ENCODE data around the gene MTA1.
A peak's percentile ranks its signal among the peaks of the same experiment; 100 is the strongest.

MTA1 gene

GRCh38 chr14:105422695-105423487 is 3.3 kb downstream of the MTA1 start:
- DNase-seq (ENCODE audit: low read depth, low spot score) = peak; percentile 60

GRCh38 chr14:105423488-105424195 is 4.0 kb downstream of the MTA1 start:
- DNase-seq (ENCODE audit: low read depth, low spot score) = no peak

- no peak for DNase-seq (ENCODE audit: low read depth, low spot score)
Observed at GRCh38 chr14:105424861-105425260, 5.2 kb downstream of the MTA1 start.

GRCh38 chr14:105425823-105426247 is 6.2 kb downstream of the MTA1 start:
- no peak for DNase-seq (ENCODE audit: low read depth, low spot score)

- no peak for DNase-seq (ENCODE audit: low read depth, low spot score)
Observed at GRCh38 chr14:105426416-105427130, 6.9 kb downstream of the MTA1 start.

GRCh38 chr14:105427412-105427811 is 7.8 kb downstream of the MTA1 start:
- DNase-seq (ENCODE audit: low read depth, low spot score) = no peak

- DNase-seq (ENCODE audit: low read depth, low spot score) = no peak
Observed at GRCh38 chr14:105427936-105428485, 8.4 kb downstream of the MTA1 start.

GRCh38 chr14:105430042-105430441 is 10.4 kb downstream of the MTA1 start:
- DNase-seq (ENCODE audit: low read depth, low spot score) = no peak

- no peak for DNase-seq (ENCODE audit: low read depth, low spot score)
Observed at GRCh38 chr14:105430565-105430964, 10.9 kb downstream of the MTA1 start.

GRCh38 chr14:105431256-105431655 is 11.6 kb downstream of the MTA1 start:
- no peak for DNase-seq (ENCODE audit: low read depth, low spot score)

- no peak for DNase-seq (ENCODE audit: low read depth, low spot score)
Observed at GRCh38 chr14:105432657-105433056, 13.0 kb downstream of the MTA1 start.

- DNase-seq (ENCODE audit: low read depth, low spot score) = peak; percentile 60
Observed at GRCh38 chr14:105433161-105433605, 13.6 kb downstream of the MTA1 start.

- DNase-seq (ENCODE audit: low read depth, low spot score) = no peak
Observed at GRCh38 chr14:105436402-105436801, 16.8 kb downstream of the MTA1 start.

GRCh38 chr14:105436891-105437722 is 17.5 kb downstream of the MTA1 start:
- no peak for DNase-seq (ENCODE audit: low read depth, low spot score)

- DNase-seq (ENCODE audit: low read depth, low spot score) = no peak
Observed at GRCh38 chr14:105437723-105438500, 18.3 kb downstream of the MTA1 start.

GRCh38 chr14:105439179-105439578 is 19.6 kb downstream of the MTA1 start:
- DNase-seq (ENCODE audit: low read depth, low spot score) = no peak

- no peak for DNase-seq (ENCODE audit: low read depth, low spot score)
Observed at GRCh38 chr14:105439710-105440553, 20.3 kb downstream of the MTA1 start.

- DNase-seq (ENCODE audit: low read depth, low spot score) = no peak
Observed at GRCh38 chr14:105440554-105440900, 20.9 kb downstream of the MTA1 start.

GRCh38 chr14:105440992-105441391 is 21.4 kb downstream of the MTA1 start:
- DNase-seq (ENCODE audit: low read depth, low spot score) = no peak
